GM23338 (cell line): ENCODE results near the gene RELN. TPM values are rescaled to one million over a fixed set of nuclear protein-coding genes. Genes with fewer than 3 reads are reported as not detected.
A peak's percentile ranks its signal among the peaks of the same experiment; 100 is the strongest.

Source experiments
- ATAC-seq: fragments of 200-7000 bp; cut with Tn5 transposase; 3 replicates; pipeline ENCODE4 v1.9.1; 2020
- DNase-seq: peaks from one replicate; pipeline ENCODE4 v3.0.0-alpha.2; 2015; ENCODE audit warnings: low spot score
- H2AFZ ChIP-seq: fragments of 200-600 bp; sonication (generic); 2 replicates; pipeline ENCODE4 v1.8.0; 2016; ENCODE audit warnings: antibody characterized with exemption, mild to moderate bottlenecking, moderate library complexity
- H3F3A ChIP-seq: fragments of 200-600 bp; sonication (generic); replicated peaks from 2 replicates; pipeline ENCODE4 v1.8.0; 2017; ENCODE audit warnings: antibody characterized with exemption, mixed run types, low read depth
- H3K27ac ChIP-seq: fragments of 200-600 bp; sonication (generic); 2 replicates; pipeline ENCODE4 v1.6.1; 2016; ENCODE audit warnings: low read depth
- H3K27me3 ChIP-seq: fragments of 200-600 bp; sonication (generic); 2 replicates; pipeline ENCODE4 v1.8.0; 2016; ENCODE audit warnings: mild to moderate bottlenecking, mixed run types, moderate library complexity; ENCODE audit not compliant: insufficient read depth
- H3K36me3 ChIP-seq: fragments of 200-600 bp; sonication (generic); 2 replicates; pipeline ENCODE4 v1.8.0; 2016; ENCODE audit warnings: mild to moderate bottlenecking; ENCODE audit not compliant: insufficient read depth
- H3K4me1 ChIP-seq: fragments of 200-600 bp; sonication (generic); 2 replicates; pipeline ENCODE4 v1.8.0; 2016; ENCODE audit warnings: mild to moderate bottlenecking, moderate library complexity; ENCODE audit not compliant: insufficient read depth
- H3K4me2 ChIP-seq: fragments of 200-600 bp; sonication (generic); 2 replicates; pipeline ENCODE4 v1.7.1; 2017; ENCODE audit warnings: mixed run types
- H3K4me3 ChIP-seq: fragments of 200-600 bp; sonication (generic); 2 replicates; pipeline ENCODE4 v1.6.1; 2016; ENCODE audit warnings: mixed run types
- H3K79me2 ChIP-seq: fragments of 200-600 bp; sonication (generic); replicated peaks from 2 replicates; pipeline ENCODE4 v1.8.0; 2017; ENCODE audit warnings: mild to moderate bottlenecking; ENCODE audit not compliant: insufficient read depth
- H3K9me2 ChIP-seq: fragments of 200-600 bp; sonication (generic); 2 replicates; pipeline ENCODE4 v1.8.0; 2017; ENCODE audit not compliant: insufficient read depth
- H4K20me1 ChIP-seq: fragments of 200-600 bp; sonication (generic); replicated peaks from 2 replicates; pipeline ENCODE4 v1.8.0; 2017; ENCODE audit warnings: mild to moderate bottlenecking; ENCODE audit not compliant: insufficient read depth
- H3K27ac Mint-ChIP-seq: 2 replicates; pipeline ENCODE4 v1.8.0; 2020; ENCODE audit warnings: inconsistent platforms, mild to moderate bottlenecking, moderate library complexity, mixed read lengths
- H3K27me3 Mint-ChIP-seq: 3 replicates; pipeline ENCODE4 v1.8.0; 2022; ENCODE audit warnings: low read depth, mild to moderate bottlenecking, moderate library complexity, mixed read lengths, inconsistent platforms; ENCODE audit not compliant: insufficient read depth, poor library complexity
- H3K36me3 Mint-ChIP-seq: 3 replicates; pipeline ENCODE4 v1.8.0; 2021; ENCODE audit warnings: low read depth, mild to moderate bottlenecking, inconsistent platforms, moderate library complexity, mixed read lengths
- H3K4me1 Mint-ChIP-seq: 3 replicates; pipeline ENCODE4 v1.8.0; 2020; ENCODE audit warnings: mild to moderate bottlenecking, inconsistent platforms, mixed read lengths
- H3K4me3 Mint-ChIP-seq: 3 replicates; pipeline ENCODE4 v1.8.0; 2021; ENCODE audit warnings: moderate library complexity, mild to moderate bottlenecking, inconsistent platforms, mixed read lengths
- H3K9me3 Mint-ChIP-seq: 3 replicates; pipeline ENCODE4 v1.8.0; 2020; ENCODE audit warnings: moderate library complexity, mild to moderate bottlenecking, inconsistent platforms, mixed read lengths
- CREB1 ChIP-seq: fragments of 250-450 bp; sonication (Bioruptor Pico); IDR thresholded peaks from 2 replicates; pipeline ENCODE4 v1.5.0; 2020; ENCODE audit warnings: low read depth, mild to moderate bottlenecking, moderate library complexity
- CTCF ChIP-seq, 2 experiments: fragments of 200-600 bp in 1 of 2; sonication (generic) in 1 of 2; conservative IDR thresholded peaks; 2 replicates each; pipeline versions ENCODE4 v1.5.1 to v1.6.1; 2016 to 2017; ENCODE audit warnings: antibody characterized with exemption in 2 of 2, low read depth in 2 of 2, mild to moderate bottlenecking in 2 of 2, moderate library complexity in 1 of 2
- EZH2 ChIP-seq: fragments of 200-600 bp; sonication (generic); IDR thresholded peaks from one replicate; pipeline ENCODE4 v1.8.0; 2017; ENCODE audit warnings: antibody characterized with exemption, mild to moderate bottlenecking, low read depth; ENCODE audit not compliant: unreplicated experiment
- JUNB ChIP-seq: IDR thresholded peaks from one replicate; pipeline ENCODE4 v1.6.1; 2016; ENCODE audit warnings: antibody characterized with exemption; ENCODE audit not compliant: unreplicated experiment
- POLR2AphosphoS5 ChIP-seq: IDR thresholded peaks from 2 replicates; pipeline ENCODE4 v1.6.1; 2016; ENCODE audit warnings: antibody characterized with exemption, low read depth
- REST ChIP-seq: IDR thresholded peaks from one replicate; pipeline ENCODE4 v1.6.1; 2018; ENCODE audit warnings: antibody characterized with exemption; ENCODE audit not compliant: unreplicated experiment
- STAT1 ChIP-seq: IDR thresholded peaks from one replicate; pipeline ENCODE4 v1.6.1; 2016; ENCODE audit warnings: antibody characterized with exemption; ENCODE audit not compliant: unreplicated experiment
- ZNF114 ChIP-seq: fragments of 250-450 bp; sonication (Bioruptor Pico); IDR thresholded peaks from 2 replicates; pipeline ENCODE4 v1.5.0; 2020; ENCODE audit warnings: mild to moderate bottlenecking, moderate library complexity
- ZNF331 ChIP-seq: fragments of 250-450 bp; sonication (Bioruptor Pico); IDR thresholded peaks from 2 replicates; pipeline ENCODE4 v1.5.0; 2020; ENCODE audit warnings: low read depth, mild to moderate bottlenecking, moderate library complexity
- polyA plus RNA-seq: library from polyadenylated mRNA; unstranded; fragments of >200 nt; fragmentation: Nextera tagmentation; extraction: Ambion mirVana; gene quantifications from 2 replicates; pipeline ENCODE4 v1.2.1, GENCODE V29; 2016
- total RNA-seq: library from RNA; depleted of rRNA; stranded (reverse); fragments of >200 nt; shearing (Covaris generic); gene quantifications from 2 replicates; pipeline ENCODE4 v1.2.3, GENCODE V29; 2014

The RELN gene
- total and polyA plus RNA-seq, 2 experiments from 2014 or later, result 0.10 to 0.76 TPM

- ATAC-seq, result peak; percentile 71
- no peaks in the 10 kb centered on the region for H3F3A ChIP-seq
- no peak overlapping the region for H3K27ac Mint-ChIP-seq
- H3K27ac ChIP-seq, result no peak overlapping the region
- H3K36me3 Mint-ChIP-seq, result no peaks in the 10 kb centered on the region
- no peaks in the 10 kb centered on the region for H3K4me1 ChIP-seq
- peak; percentile 19 for DNase-seq
- no peaks in the 10 kb centered on the region for H3K9me2 ChIP-seq
- H2AFZ ChIP-seq, result no peak overlapping the region
- H3K79me2 ChIP-seq, result no peaks in the 10 kb centered on the region
- no peaks in the 10 kb centered on the region for H3K4me1 Mint-ChIP-seq
- no peaks in the 10 kb centered on the region; the same call in 2 of the 3 replicates for H3K9me3 Mint-ChIP-seq
- H3K27me3 Mint-ChIP-seq, result no peaks in the 10 kb centered on the region
- H3K4me3 Mint-ChIP-seq, result no peak overlapping the region
- H3K4me2 ChIP-seq, result no peak overlapping the region
- H3K36me3 ChIP-seq, result no peaks in the 10 kb centered on the region
- no peaks in the 10 kb centered on the region for H3K27me3 ChIP-seq
- H4K20me1 ChIP-seq, result no peaks in the 10 kb centered on the region
- H3K4me3 ChIP-seq, result no peak overlapping the region
- TF ChIP-seq REST, result no peak
- TF ChIP-seq CTCF (conservative IDR thresholded peaks at IDR 0.05; ENCODE audit: low read depth in 2 of 2), result peak; percentile 12 to 24; a peak in 2 of 4 replicates
- TF ChIP-seq STAT1, result no peak
- no peak for TF ChIP-seq CREB1 (CRISPR knock-in tag)
- no peak for TF ChIP-seq EZH2
These were observed 101.4 kb downstream of the RELN start for GRCh38 chr7:103887853-103888602.

DNA sequence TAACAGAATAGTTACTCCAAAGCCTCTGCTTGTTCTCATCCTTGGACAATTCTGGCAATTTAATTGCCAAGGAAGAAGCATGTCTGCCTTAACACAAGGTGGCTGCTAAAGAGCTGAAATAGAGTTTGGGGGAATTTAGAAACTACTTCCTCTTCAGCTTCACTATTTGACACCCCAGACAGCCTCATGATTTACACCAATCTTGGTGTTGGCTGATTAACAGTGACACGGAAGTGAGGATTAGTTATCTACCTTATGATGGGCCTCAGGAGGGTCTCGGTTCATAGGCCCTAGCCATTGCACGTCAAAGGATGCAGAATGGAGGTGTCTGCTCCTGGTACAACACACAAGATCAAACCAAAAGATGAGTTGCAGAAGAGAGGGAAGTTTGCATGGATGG lies 102.4 kb downstream of the RELN start:
- no peak overlapping the region for H3K4me3 Mint-ChIP-seq
- H3K9me3 Mint-ChIP-seq, result no peaks in the 10 kb centered on the region; the same call in 2 of the 3 replicates

More for the DNA sequence above, 102.4 kb downstream of the RELN start:
- no peaks in the 10 kb centered on the region for H3K4me1 Mint-ChIP-seq
- Histone ChIP-seq H3K4me2 (no peak overlapping the region), H3K36me3 (no peaks in the 10 kb centered on the region), H3F3A (no peaks in the 10 kb centered on the region), H3K9me2 (no peaks in the 10 kb centered on the region), H2AFZ (no peak overlapping the region), H3K4me1 (no peaks in the 10 kb centered on the region), H3K27ac (no peak overlapping the region), H3K27me3 (no peaks in the 10 kb centered on the region), H3K4me3 (no peak overlapping the region), H3K79me2 (no peaks in the 10 kb centered on the region), H4K20me1 (no peaks in the 10 kb centered on the region)
- no peak for ATAC-seq
- no peaks in the 10 kb centered on the region for H3K36me3 Mint-ChIP-seq
- no peak overlapping the region for H3K27ac Mint-ChIP-seq
- DNase-seq, result no peak
- no peak for TF ChIP-seq ZNF114 (CRISPR knock-in tag)
- no peak for TF ChIP-seq ZNF331 (CRISPR knock-in tag)
- no peak for TF ChIP-seq CTCF (conservative IDR thresholded peaks at IDR 0.05; ENCODE audit: low read depth in 2 of 2)
- no peak for TF ChIP-seq JUNB
- TF ChIP-seq POLR2AphosphoS5, result no peak
- no peak for TF ChIP-seq STAT1
- H3K27me3 Mint-ChIP-seq, result no peaks in the 10 kb centered on the region
